Fibroblast of the aortic adventitia (primary cell): ENCODE data around the gene TTI1. TPM values are rescaled to one million over a fixed set of nuclear protein-coding genes. Genes with fewer than 3 reads are reported as not detected.

ENCODE experiments used
- DNase-seq: peaks from one replicate; pipeline ENCODE4 v3.0.0-alpha.2; 2010; ENCODE audit warnings: low read depth
- H3K4me3 ChIP-seq: 2 replicates; pipeline ENCODE4 v1.5.1; 2011; ENCODE audit warnings: low read depth, mild to moderate bottlenecking, control low read depth, low read length, moderate library complexity
- CTCF ChIP-seq: IDR thresholded peaks from 2 replicates; pipeline ENCODE4 v1.5.1; 2011; ENCODE audit warnings: mild to moderate bottlenecking, low read length, control low read depth, inconsistent platforms; ENCODE audit not compliant: insufficient read depth
- total RNA-seq: library from RNA; depleted of rRNA; stranded (reverse); fragments of >200 nt; gene quantifications from 2 replicates; pipeline ENCODE4 v1.2.3, GENCODE V29; 2012; ENCODE audit warnings: low replicate concordance

TTI1 gene
- total RNA-seq, 1 donor = 26.0 TPM

DNA sequence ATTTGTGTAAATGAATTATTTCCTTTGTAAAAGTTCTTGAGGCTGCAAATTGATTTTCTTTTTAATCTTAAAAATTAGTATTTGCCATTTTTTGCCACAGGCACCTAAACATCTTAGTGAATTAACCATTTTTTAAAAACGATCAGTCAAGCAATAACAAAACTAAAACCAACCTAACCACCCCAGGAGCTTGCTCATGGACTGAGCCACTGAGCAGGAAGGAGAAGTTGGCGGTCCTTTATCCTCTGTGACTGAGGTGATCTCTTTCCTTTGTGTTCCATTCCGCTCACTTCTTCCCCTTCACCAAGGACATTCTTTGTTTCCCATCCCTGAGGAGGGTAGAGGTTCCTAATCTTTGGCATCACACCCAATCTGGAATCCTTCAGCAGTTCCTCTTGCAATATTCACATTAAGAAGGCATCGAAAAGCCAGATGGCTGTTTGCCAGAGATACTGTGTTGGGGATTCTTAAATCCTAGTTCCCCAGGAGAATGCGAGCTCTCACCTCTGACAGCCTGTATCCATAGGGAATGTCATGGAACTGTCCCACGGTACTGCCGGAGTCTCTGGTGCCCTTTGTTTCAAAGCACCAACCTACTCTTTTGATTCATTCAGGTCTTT, 30.8 kb upstream of the TTI1 start:
- no peak for DNase-seq
- TF ChIP-seq CTCF = no peak

DNA sequence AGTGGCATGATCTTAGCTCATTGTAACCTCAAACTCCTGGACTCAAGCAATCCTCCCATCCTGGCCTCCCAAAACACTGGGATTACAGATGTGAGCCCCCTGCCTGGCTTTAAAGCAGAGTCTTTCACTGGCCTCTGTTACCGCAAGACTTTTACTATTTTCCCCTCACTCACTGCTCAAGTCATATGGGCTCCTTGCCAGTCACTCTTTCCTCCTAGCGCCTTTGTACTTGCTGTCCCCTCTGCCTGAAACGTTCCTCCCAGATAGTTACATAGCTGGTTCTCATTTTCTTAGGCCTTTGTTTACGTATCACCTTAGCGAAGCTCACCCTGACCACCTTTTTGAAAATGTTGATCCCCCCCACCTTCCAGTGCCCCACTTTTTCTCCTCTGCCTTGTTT, 29.6 kb upstream of the TTI1 start:
- no peak for DNase-seq
- TF ChIP-seq CTCF = no peak
- H3K4me3 ChIP-seq = no peak overlapping the region

More for the DNA sequence above, 30.8 kb upstream of the TTI1 start:
- no peak overlapping the region for H3K4me3 ChIP-seq

DNA sequence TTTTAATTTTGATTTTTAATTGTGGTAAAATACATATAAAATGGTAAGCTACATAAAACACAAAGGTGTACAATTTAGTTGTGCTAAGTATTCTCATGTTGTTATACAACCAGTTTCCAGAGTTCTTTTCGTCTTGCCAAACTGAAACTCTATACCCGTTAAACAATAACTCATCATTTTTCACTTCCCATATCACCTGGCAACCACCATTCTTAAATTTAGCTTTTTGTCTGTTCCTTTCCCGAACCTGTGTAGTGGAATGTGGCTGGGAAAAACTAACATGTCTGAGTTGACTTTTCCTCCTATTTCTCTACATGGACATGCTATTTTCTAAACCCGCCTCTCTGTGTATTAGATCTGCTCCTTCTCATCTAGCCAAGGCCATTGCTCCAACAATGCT, 27.9 kb upstream of the TTI1 start:
- no peak overlapping the region for H3K4me3 ChIP-seq
- no peak for DNase-seq
- TF ChIP-seq CTCF = no peak

DNA sequence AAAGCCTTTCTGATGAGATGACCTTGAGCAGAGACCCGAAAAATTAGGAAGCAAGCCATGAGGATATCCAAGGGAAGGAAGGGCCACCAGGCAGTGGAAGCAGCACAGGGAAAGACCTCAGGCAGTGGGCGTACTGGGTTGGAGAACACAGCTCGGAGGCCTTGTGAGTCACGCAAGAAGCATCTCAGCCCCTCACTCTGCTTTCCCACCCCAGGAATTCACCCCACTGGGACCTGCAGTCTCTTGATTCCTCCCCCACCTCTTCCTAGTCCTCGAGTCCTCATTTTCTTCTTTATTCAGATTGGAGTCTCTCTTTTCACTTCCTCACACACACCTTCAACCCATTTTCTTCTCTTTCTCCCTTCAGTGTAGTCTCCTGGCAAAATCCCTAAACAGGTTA, 27.3 kb upstream of the TTI1 start:
- DNase-seq = peak; percentile 5
- no peak for TF ChIP-seq CTCF
- H3K4me3 ChIP-seq = no peak overlapping the region

DNA sequence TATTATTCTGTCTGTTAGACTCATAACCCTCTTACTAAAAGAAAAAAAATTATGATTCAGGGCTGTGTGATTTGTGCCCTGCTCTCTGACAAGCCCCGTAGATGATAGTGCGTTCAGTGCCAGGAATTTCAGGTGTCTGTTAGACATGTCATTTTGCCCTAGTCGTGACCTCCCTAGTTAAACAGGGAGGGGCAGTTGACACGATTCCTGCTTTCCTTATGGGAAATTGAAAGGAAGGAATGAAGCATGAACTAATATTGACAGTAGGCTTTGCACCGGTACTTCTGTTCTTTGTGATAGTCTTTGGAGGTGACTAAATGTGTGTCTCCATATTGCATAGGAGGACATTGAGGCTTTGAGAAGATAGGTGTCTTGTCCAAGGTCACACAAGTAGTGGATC, 26.6 kb upstream of the TTI1 start:
- DNase-seq = no peak
- H3K4me3 ChIP-seq = no peak overlapping the region
- TF ChIP-seq CTCF = no peak

GRCh38 chr20:38057351-38057972, 24.2 kb upstream of the TTI1 start:
- DNase-seq = peak; percentile 78
- TF ChIP-seq CTCF = peak; percentile 75
- no peak overlapping the region for H3K4me3 ChIP-seq

- no peak overlapping the region for H3K4me3 ChIP-seq
- DNase-seq = no peak
- TF ChIP-seq CTCF = no peak
Measured at GRCh38 chr20:38055848-38056247, 22.6 kb upstream of the TTI1 start.
